Stimulated activated CD8-positive, alpha-beta memory T cell treated with anti-CD3 and anti-CD28 coated beads, Interleukin-15, amount 100 ng/mL, for 24 hours (primary cell): ENCODE measurements around the gene SULT4A1.

Experiments used
- DNase-seq: peaks from one replicate; pipeline ENCODE4 v3.0.0-alpha.2; 2020; ENCODE audit warnings: low read depth

Gene SULT4A1

DNA sequence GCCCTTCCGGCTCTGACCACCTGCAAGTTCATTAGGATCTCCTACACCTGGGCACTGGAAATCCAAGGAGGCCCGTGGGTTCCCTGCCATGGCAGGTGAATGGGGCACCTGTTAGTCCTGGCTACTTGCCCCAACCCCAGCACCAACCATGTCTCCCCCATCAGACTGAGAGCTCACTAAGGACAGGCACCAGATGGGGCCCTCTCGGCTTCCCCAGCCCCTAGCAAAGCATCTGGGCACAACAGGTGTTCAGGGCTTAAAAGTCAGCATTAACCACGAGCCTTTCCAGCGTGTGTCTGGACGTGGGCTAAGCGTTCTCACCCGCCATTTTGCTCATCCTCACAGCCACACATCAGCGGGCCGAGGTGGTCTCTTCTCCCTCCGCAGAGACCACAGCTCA, 2.2 kb downstream of the SULT4A1 start:
- no peak for DNase-seq

DNA sequence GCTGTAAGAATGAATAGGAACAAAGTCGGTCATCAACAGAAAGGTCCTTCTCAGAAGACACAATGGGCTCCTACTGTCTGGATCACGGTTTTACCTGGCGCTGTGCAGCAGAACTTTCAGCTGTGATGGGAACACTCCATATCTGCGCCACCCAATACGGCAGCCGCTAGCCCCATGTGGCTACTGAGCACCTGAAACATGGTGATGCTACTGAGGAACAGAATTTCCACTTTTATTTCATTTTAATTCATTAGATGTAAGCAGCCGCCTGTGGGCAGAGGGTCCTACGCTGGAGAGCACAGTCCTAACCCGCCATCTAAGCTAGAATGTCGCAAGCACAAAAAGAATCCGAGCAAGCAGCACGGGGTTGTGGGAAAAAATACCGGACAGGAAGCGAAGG, 2.7 kb downstream of the SULT4A1 start:
- DNase-seq = no peak

GRCh38 chr22:43859176-43859575, 3.1 kb downstream of the SULT4A1 start:
- no peak for DNase-seq

DNA sequence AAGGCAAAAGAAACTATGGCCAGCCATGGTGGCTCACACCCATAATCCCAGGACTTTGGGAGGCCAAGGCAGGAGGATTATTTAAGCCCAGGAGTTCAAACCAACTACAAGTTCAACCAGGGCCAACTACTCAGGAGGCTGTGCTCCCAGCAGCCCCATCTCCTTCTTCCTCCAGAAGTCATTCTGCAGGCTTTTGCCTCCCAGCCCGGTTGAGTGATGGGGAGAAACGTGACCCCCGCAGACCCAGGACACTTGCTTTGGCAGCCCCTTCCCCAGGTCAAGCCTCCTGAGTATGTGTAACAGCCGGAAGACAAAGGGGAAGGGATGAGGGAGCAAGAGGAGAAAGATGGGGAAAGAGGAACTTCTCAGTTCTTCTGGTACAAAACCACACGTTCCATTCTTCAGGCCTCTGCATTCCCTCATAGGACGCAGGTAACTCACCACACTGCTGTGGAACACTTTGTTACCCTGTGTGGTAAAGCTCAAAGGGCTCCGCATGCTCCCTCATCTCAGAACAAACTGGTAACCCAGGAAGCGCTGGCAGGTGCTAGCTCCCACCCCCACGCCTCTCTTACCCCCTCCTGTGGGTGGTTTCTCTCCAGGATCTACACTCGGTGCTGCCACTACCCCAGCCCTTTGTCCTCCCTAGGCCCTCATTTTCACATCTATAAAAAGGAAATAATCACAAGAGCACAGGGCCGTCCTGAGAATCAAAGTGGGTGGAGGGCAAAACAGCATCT, 4.0 kb downstream of the SULT4A1 start:
- DNase-seq = no peak

DNA sequence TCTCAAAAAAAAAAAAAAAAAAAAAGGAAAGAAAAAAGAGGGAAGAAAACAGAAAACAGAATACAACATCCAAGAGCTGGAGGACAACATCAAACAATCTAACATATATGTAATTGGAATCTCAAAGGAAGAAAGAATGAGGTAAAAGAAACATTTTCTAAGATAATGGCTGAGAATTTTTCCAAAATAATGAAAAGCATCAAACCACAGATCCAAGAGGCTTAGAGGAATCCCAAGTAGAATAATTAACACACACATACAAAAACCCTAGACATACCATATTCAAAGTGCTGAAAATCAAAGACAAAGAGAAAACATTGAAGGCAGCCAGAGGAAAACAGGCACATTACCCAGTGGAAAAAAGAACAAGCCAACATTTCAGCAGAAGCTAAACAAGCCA, 4.9 kb downstream of the SULT4A1 start:
- DNase-seq = no peak

DNA sequence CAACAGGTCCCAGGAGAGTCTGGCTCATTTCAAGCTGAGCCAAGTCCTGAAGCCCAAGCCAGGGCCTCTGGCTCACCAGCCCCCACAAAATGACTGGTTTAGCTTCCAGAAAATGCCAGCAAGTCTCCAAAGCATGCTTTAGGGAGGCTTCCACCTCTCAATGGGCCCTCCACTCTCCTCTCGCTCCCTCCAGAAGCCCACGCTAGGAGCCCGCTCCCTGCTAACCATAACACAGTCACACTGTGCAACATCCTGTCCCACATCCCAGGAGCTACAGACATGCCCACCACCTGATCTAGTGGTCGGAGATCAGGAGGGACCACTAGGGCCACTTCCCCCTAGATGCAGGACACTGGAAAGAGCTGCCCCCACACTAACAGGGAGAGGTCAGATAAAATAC, 6.9 kb downstream of the SULT4A1 start:
- DNase-seq = no peak

DNA sequence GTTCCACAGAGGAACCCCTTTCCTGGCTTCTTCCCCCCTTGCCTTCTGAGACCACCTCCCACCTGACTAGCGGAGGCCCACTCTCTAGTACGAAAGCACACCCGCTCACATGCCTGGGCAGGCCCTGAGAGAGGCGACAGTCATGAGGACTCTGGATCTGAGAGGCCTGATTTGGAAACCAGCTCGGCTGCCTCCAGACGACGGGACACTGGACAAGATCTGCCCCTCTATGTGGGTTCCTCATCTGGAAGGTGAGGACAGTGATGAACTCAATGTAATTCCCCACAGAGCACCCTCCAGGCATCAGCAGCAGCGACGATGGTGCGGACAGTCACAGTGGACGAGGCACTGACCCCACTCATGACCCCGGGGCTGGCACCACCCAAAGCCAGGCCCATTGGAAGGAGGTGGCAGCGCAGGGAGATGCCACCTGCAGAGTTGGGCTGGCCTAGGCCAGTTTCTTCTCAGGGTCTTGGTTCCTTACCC, 7.5 kb downstream of the SULT4A1 start:
- DNase-seq = no peak

GRCh38 chr22:43854121-43854785, 8.1 kb downstream of the SULT4A1 start:
- DNase-seq = no peak

GRCh38 chr22:43853328-43853931, 8.9 kb downstream of the SULT4A1 start:
- DNase-seq = no peak

DNA sequence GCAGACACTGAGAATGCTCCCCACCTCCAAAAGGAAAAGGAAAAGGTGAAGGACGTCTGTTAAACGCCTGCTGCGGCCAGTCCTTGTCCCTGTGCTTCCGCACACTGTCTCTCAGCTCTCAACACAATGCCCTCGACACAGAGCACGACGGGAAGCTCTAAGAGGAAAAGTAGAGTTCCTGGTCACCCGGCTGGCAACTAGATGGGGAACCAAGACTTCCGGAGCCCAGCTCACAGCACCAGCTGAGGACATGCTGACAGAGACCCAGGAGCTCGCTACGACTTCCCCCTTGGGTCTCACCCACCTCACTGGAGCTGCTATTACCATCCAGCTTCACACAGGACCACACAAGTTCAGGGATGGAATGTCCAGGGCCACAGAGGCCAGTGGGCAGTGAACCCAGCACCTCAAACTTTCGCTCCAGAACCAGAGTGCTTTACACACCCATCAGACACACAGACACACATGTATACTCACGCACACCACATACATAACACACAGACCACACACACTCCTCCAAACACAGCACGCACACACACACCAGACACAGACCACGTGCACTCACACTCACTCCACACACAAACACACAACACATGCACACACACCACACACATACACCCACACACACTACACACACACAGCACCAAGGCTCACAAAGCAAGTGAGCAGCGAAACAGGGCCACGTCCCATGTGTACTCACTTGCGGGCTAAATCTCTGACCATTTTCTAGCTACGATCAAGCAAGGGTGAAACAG, 9.6 kb downstream of the SULT4A1 start:
- DNase-seq = no peak

DNA sequence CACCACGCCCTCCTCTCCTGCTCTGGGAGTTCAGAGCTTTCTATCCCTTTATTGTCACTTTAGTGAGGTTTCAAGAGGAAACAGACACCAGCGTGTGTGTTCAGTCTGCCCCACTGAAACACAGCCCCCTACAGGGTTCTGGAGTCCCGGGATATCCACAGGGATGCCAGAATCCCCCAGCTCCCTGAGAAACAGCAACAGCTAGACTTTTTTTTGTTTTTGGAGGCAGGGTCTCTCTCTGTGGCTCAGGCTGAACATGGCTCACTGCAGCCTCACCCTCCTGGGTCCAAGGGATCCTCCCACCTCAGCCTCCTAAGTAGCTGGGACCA, 10.4 kb downstream of the SULT4A1 start:
- no peak for DNase-seq

GRCh38 chr22:43851058-43851978, 11.0 kb downstream of the SULT4A1 start:
- no peak for DNase-seq

DNA sequence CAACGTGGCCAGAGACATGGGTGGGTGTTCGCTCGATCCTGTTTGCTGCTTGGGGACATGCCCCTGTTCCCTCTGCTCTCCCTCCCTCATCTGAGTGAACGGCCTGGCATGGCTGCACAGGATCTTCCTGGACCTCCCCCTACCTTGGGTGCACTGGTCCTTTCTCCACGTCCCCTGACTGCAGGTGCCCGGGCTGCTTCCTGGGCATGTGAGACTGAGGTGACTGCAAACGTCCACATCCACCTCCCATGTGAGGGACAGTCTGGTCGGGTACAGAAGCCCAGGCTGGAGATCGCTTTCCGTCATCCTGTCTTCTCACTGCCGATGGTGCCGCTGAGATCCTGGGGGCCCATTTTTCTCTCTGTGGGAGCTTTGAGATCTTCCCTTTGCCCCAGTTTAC, 11.8 kb downstream of the SULT4A1 start:
- no peak for DNase-seq

DNA sequence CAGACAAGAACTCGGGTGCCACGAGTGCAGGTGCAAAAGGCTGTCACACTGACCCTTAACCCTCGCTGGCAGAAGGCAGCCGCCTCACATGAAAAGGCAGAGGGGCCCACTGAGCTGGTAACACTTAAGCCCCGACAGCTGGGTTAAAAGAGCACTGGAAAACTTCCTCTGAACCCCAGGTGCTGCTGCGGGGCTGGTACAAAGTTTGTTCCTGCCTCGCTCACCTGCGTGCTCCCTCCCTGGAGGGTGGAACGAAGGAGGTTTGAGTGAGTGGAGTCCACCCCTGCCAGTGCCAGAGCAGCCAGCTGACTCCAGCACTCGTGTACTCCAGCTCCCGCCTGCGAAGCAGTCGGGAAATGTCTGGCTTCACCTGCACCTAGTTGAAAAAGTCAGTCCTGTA, 12.6 kb downstream of the SULT4A1 start:
- no peak for DNase-seq

GRCh38 chr22:43848366-43849171, 13.7 kb downstream of the SULT4A1 start:
- DNase-seq = no peak

DNA sequence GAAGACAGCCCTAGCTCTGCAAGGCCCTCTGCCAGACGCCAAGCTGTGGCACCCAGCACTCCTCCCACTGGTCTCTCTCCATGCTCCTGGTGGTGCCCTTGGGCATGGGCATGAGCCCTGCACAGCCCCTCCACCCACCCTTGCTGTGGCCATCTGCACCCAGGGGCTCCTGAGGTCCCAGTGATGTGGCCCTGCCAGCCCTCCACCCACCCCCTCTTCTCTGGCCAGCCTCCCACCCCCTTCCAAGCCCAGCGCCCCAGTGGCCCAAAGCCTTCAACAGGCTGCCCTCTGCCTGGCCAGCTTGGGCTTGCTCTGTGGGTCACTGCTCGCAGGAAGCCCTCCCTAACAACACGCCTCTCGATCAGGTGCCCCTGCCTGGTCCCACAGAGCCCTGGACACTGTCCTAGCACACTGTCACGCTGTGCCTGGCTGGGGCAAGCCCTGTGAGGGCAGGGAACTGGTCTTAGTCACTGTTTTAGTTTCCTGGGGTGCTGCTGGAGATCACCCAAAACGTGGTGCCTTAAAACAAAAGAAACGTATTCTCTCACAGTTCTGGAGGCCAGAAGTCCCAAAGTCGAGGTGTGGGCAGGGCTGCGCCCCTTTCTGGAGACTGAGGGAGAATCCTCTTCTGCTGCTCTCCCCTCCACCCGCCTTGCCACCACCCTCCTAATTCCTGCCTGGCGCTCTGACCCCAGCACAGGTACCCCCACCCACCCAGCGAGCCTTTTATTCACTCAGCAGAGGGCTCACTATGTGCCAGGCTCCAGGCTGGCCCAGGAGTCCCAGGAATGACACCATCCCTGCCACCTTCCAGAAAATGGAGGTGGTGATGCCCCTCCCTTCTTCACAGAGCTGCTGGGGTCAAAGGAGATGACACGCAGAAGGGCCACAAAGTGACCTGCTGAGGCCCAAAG, 14.7 kb downstream of the SULT4A1 start:
- DNase-seq = no peak

DNA sequence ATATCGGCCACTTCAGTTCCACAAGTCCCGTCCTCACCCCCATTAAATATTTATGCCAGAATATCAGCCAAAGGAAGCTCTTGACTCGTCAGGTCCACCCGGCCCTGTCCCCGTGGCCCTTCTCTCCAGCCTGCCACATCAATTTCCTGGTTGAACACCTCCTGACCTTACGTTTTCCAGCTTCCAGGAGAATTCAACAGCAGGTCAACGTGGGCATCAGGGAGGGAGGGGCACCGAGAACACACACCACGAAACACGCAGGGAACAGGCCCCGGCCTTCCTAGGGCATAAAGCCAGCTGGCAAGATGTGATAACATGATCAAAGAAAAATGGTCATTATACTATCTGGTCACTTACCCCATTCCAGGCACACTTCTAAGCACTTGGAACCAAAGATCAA, 15.3 kb downstream of the SULT4A1 start:
- DNase-seq = no peak

DNA sequence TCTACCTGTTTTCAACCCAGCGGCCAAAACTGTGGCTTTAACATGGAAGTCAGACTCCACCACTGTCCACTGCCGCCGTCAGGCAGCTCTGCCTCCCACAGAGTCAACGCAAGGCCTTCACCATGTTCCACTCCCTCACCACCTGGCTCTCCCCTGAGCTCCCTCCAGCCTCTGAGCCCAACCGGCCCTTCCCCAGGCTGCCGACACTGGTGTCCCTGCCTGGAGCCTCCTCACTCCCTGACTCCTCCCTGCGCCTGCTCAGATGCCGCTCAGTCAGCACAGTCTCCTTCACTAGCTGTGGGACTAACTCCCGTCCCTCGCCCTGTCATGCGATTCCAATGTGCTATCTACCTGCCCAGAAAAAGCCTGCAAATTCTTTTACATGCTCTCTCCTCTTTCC, 16.3 kb downstream of the SULT4A1 start:
- DNase-seq = no peak
